OCI-LY3 (cell line): Measurements from ENCODE around the gene CLEC3B.

ENCODE experiments used
- CTCF ChIP-seq: fragments of 200-600, 300-600 bp; sonication (generic); IDR thresholded peaks from 2 replicates; pipeline ENCODE4 v1.5.1; 2014; ENCODE audit warnings: antibody characterized with exemption, low read length, low read depth
- EZH2phosphoT487 ChIP-seq: fragments of 200-600 bp; shearing (Covaris generic); IDR thresholded peaks from 2 replicates; pipeline ENCODE4 v1.6.1; 2018; ENCODE audit warnings: antibody characterized with exemption, mixed run types, low read depth

GRCh38 chr3:45010811-45011333 lies 15.2 kb upstream of the CLEC3B start:
- TF ChIP-seq CTCF: no peak
- no peak for TF ChIP-seq EZH2phosphoT487
